A549 (cell line): Measurements from ENCODE around the gene HAS3. TPM values are rescaled to one million over a fixed set of nuclear protein-coding genes. Genes with fewer than 3 reads are reported as not detected.

Experiments used
- ATAC-seq, 2 experiments: fragments of 200-7000 bp in 1 of 2; fragments of >200 bp in 1 of 2; cut with Nextera tagmentation in 1 of 2; cut with Tn5 transposase in 1 of 2; 3 replicates each; pipeline versions ENCODE4 v1.8.0 to v1.9.1; 2018 to 2020; ENCODE audit warnings: mild to moderate bottlenecking in 1 of 2, moderate library complexity in 1 of 2
- CTCF ChIA-PET: fragments of 300-600 bp; sonication (Branson Sonifier 250); formaldehyde crosslinking; extraction: SDS; loops from one replicate; lab custom pipeline; 2021; ENCODE audit warnings: antibody characterized with exemption, inconsistent platforms; lab: Yijun Ruan, JAX
- POLR2A ChIA-PET: fragments of 350-600 bp; formaldehyde crosslinking; extraction: SDS; loops from one replicate; lab custom pipeline; 2021; ENCODE audit warnings: antibody characterized with exemption, inconsistent platforms; lab: Yijun Ruan, JAX
- DNase-seq, 2 experiments: peaks; one replicate each; pipeline versions ENCODE4 v3.0.0 to v3.0.0-alpha.2; 2011 to 2016; ENCODE audit warnings: low read depth in 1 of 2, low spot score in 1 of 2
- FAIRE-seq: peaks from 2 replicates; lab custom pipeline; 2011; peaks lifted over from hg19 to GRCh38; lab: Jason Lieb, UNC
- H3K27ac ChIP-seq, 2 experiments: fragments of >200 bp; sonication (Bioruptor Twin); formaldehyde crosslinking; 3 replicates each; pipeline ENCODE4 v1.5.1; 2016 to 2017
- H3K4me1 ChIP-seq: fragments of >200 bp; sonication (Bioruptor Twin); formaldehyde crosslinking; 3 replicates; pipeline ENCODE4 v1.6.1; 2016
- H3K4me2 ChIP-seq: fragments of >200 bp; sonication (Bioruptor Twin); formaldehyde crosslinking; 3 replicates; pipeline ENCODE4 v1.6.1; 2016
- H3K4me3 ChIP-seq: fragments of >200 bp; sonication (Bioruptor Twin); formaldehyde crosslinking; 3 replicates; pipeline ENCODE4 v1.5.1; 2016
- H3K9me3 ChIP-seq: fragments of >200 bp; sonication (Bioruptor Twin); formaldehyde crosslinking; 3 replicates; pipeline ENCODE4 v1.6.1; 2016
- BCL3 ChIP-seq: fragments of >200 bp; sonication (Bioruptor Twin); formaldehyde crosslinking; IDR thresholded peaks from 3 replicates; pipeline ENCODE4 v1.6.1; 2016
- CEBPB ChIP-seq, 2 experiments: fragments of >200 bp in 1 of 2; sonication (Bioruptor Twin) in 1 of 2; formaldehyde crosslinking in 1 of 2; IDR thresholded peaks; 2 replicates each; pipeline ENCODE4 v1.6.1; 2012 to 2016
- ELK1 ChIP-seq: fragments of 150-350 bp; IDR thresholded peaks from 2 replicates; pipeline ENCODE4 v1.6.1; 2014; ENCODE audit warnings: low read depth, mild to moderate bottlenecking, low read length
- FOSB ChIP-seq: fragments of 250-450 bp; sonication (Bioruptor Pico); IDR thresholded peaks from 2 replicates; pipeline ENCODE4 v1.5.0; 2020; ENCODE audit warnings: mild to moderate bottlenecking, moderate library complexity
- FOSL2 ChIP-seq, 2 experiments: fragments of 450-650 bp in 1 of 2; fragments of >200 bp in 1 of 2; sonication (Bioruptor Twin) in 1 of 2; formaldehyde crosslinking; IDR thresholded peaks; 2 replicates each; pipeline versions ENCODE4 v1.5.0 to v1.6.1; 2016 to 2020; ENCODE audit warnings: mild to moderate bottlenecking in 1 of 2, moderate library complexity in 1 of 2
- GATA3 ChIP-seq: IDR thresholded peaks from 2 replicates; pipeline ENCODE4 v1.6.1; 2012; ENCODE audit warnings: borderline replicate concordance
- HDAC2 ChIP-seq: fragments of 200-600 bp; sonication (generic); IDR thresholded peaks from 2 replicates; pipeline ENCODE4 v1.6.1; 2016
- HMGXB4 ChIP-seq: fragments of 250-450 bp; sonication (Bioruptor Pico); IDR thresholded peaks from 2 replicates; pipeline ENCODE4 v1.5.0; 2021; ENCODE audit warnings: mild to moderate bottlenecking, moderate library complexity, borderline replicate concordance
- HOXA7 ChIP-seq: fragments of 250-450 bp; sonication (Bioruptor Pico); IDR thresholded peaks from 2 replicates; pipeline ENCODE4 v1.5.0; 2020; ENCODE audit warnings: mild to moderate bottlenecking, moderate library complexity
- HOXB5 ChIP-seq: fragments of 250-450 bp; sonication (Bioruptor Pico); IDR thresholded peaks from 2 replicates; pipeline ENCODE4 v1.5.0; 2020; ENCODE audit warnings: mild to moderate bottlenecking, moderate library complexity
- JUN ChIP-seq, 2 experiments: fragments of >200 bp; sonication (Bioruptor Twin); formaldehyde crosslinking; IDR thresholded peaks; 2 replicates in 1 of 2; 3 replicates in 1 of 2; pipeline ENCODE4 v1.6.1; 2016 to 2017
- JUNB ChIP-seq: fragments of >200 bp; sonication (Bioruptor Twin); formaldehyde crosslinking; IDR thresholded peaks from 2 replicates; pipeline ENCODE4 v1.6.1; 2016
- KDM5A ChIP-seq: fragments of 200-600 bp; sonication (generic); IDR thresholded peaks from 2 replicates; pipeline ENCODE4 v1.6.1; 2016; ENCODE audit warnings: antibody characterized with exemption, mild to moderate bottlenecking
- MAZ ChIP-seq: fragments of 150-350 bp; IDR thresholded peaks from 2 replicates; pipeline ENCODE4 v1.6.1; 2014; ENCODE audit warnings: antibody characterized with exemption, low read depth, low read length, borderline replicate concordance
- PBX3 ChIP-seq: IDR thresholded peaks from 2 replicates; pipeline ENCODE4 v1.6.1; 2012
- POLR2A ChIP-seq: IDR thresholded peaks from 2 replicates; pipeline ENCODE4 v1.6.1; 2012; ENCODE audit warnings: mild to moderate bottlenecking, low read length
- POLR2AphosphoS2 ChIP-seq: conservative IDR thresholded peaks from 2 replicates; pipeline ENCODE4 v1.6.1; 2012; ENCODE audit warnings: low read length, improper control_type of control experiment, inconsistent platforms
- RAD21 ChIP-seq, 2 experiments: fragments of >200 bp in 1 of 2; sonication (Bioruptor Twin) in 1 of 2; formaldehyde crosslinking in 1 of 2; IDR thresholded peaks in 1 of 2; conservative IDR thresholded peaks in 1 of 2; 2 replicates in 1 of 2; 3 replicates in 1 of 2; pipeline ENCODE4 v1.6.1; 2012 to 2018; ENCODE audit warnings: inconsistent platforms in 1 of 2
- SMC3 ChIP-seq: fragments of >200 bp; sonication (Bioruptor Twin); formaldehyde crosslinking; IDR thresholded peaks from 3 replicates; pipeline ENCODE4 v1.6.1; 2018; ENCODE audit warnings: inconsistent platforms
- SREBF2 ChIP-seq: fragments of 450-650 bp; IDR thresholded peaks from 2 replicates; pipeline ENCODE4 v1.6.1; 2014; ENCODE audit warnings: mild to moderate bottlenecking, moderate library complexity
- TP53 ChIP-seq: fragments of 250-450 bp; sonication (Bioruptor Pico); IDR thresholded peaks from 2 replicates; pipeline ENCODE4 v1.5.0; 2021; ENCODE audit warnings: mild to moderate bottlenecking, moderate library complexity
- ZC3H11A ChIP-seq: fragments of 450-650 bp; IDR thresholded peaks from 2 replicates; pipeline ENCODE4 v1.6.1; 2014; ENCODE audit warnings: antibody characterized with exemption, mild to moderate bottlenecking
- ZFP36 ChIP-seq: fragments of 450-650 bp; IDR thresholded peaks from 2 replicates; pipeline ENCODE4 v1.6.1; 2014; ENCODE audit warnings: borderline replicate concordance; ENCODE audit not compliant: partially characterized antibody
- ZNF302 ChIP-seq: fragments of 250-450 bp; sonication (Bioruptor Pico); IDR thresholded peaks from 2 replicates; pipeline ENCODE4 v1.9.0; 2021; ENCODE audit warnings: inconsistent platforms, mild to moderate bottlenecking, moderate library complexity
- ZSCAN20 ChIP-seq: fragments of 250-450 bp; sonication (Bioruptor Pico); IDR thresholded peaks from 2 replicates; pipeline ENCODE4 v1.8.0; 2022; ENCODE audit warnings: mild to moderate bottlenecking, moderate library complexity
- WGBS: methylation state at CpG from one replicate; pipeline ENCODE4 v1.1.6; 2017; ENCODE audit errors: missing lambda C conversion rate; 5-methylcytosine and 5-hydroxymethylcytosine counted together
- polyA plus RNA-seq, 4 experiments: library from polyadenylated mRNA; depleted of rRNA in 3 of 4; stranded (reverse); fragments of >200 nt; fragmentation: RNase III in 1 of 4; extraction: RNeasy Plus Mini Kit Qiagen cat#74134 plus additional on column Dnase treatment in 1 of 4; gene quantifications; 2 replicates in 3 of 4; 3 replicates in 1 of 4; pipeline ENCODE4 v1.2.3, GENCODE V29; 2011 to 2017

HAS3 gene
- polyA plus RNA-seq, 2 of the 4 experiments (the other 2 are of a cell fraction): 9.1 to 12.4 TPM

- no peak overlapping the region for H3K4me2 ChIP-seq
- H3K9me3 ChIP-seq: no peaks in the 10 kb centered on the region
- no peaks in the 10 kb centered on the region for H3K4me1 ChIP-seq
- FAIRE-seq (no peak), ATAC-seq (no peak), DNase-seq (no peak)
- POLR2A ChIA-PET: interaction anchor here (1.5 kb wide), 1 partner anchor 10 kb away, joined by 5 read pairs; the partner anchor contains the start of gene HAS3
- no peak for TF ChIP-seq CEBPB (IDR thresholded peaks at IDR 0.05)
- TF ChIP-seq ELK1: no peak
- TF ChIP-seq BCL3: no peak
- TF ChIP-seq ZC3H11A: no peak
- TF ChIP-seq MAZ: no peak
- TF ChIP-seq HOXA7 (CRISPR knock-in tag): no peak
- no peak for TF ChIP-seq TP53 (CRISPR knock-in tag)
- TF ChIP-seq JUN (IDR thresholded peaks at IDR 0.05): no peak
- TF ChIP-seq POLR2A: no peak
- TF ChIP-seq HDAC2: no peak
- TF ChIP-seq RAD21 (conservative IDR thresholded peaks at IDR 0.05 in 1 of 2, IDR thresholded peaks at IDR 0.05 in 1 of 2): no peak
- no peak for TF ChIP-seq KDM5A
- TF ChIP-seq GATA3: no peak
- H3K27ac ChIP-seq: no peak overlapping the region
- no peak overlapping the region for H3K4me3 ChIP-seq
- WGBS: 93% methylated on average over 7 of the region's 7 CpGs
- CTCF ChIA-PET: interaction anchor here (0.5 to 24.8 kb wide), 8 partner anchors 8 to 269 kb away, joined by 3 to 503 read pairs (median 4); partner anchors contain the start of gene HAS3
These were observed 10.9 kb downstream of the HAS3 start for GRCh38 chr16:69116256-69116875.

- FAIRE-seq (no peak), ATAC-seq (no peak), DNase-seq (no peak)
- POLR2A ChIA-PET: interaction anchor here (1.5 kb wide), 1 partner anchor 11 kb away, joined by 5 read pairs; the partner anchor contains the start of gene HAS3
- H3K27ac ChIP-seq: no peak overlapping the region
- 76% methylated on average over 6 of the region's 6 CpGs for WGBS
- no peak overlapping the region for H3K4me3 ChIP-seq
- CTCF ChIA-PET: interaction anchor here (0.5 to 24.8 kb wide), 7 partner anchors 9 to 269 kb away, joined by 3 to 503 read pairs (median 4); no protein-coding TSS in a partner anchor
- no peaks in the 10 kb centered on the region for H3K9me3 ChIP-seq
- TF ChIP-seq ELK1: no peak
- TF ChIP-seq FOSB (CRISPR knock-in tag): no peak
- no peak for TF ChIP-seq TP53 (CRISPR knock-in tag)
- no peak for TF ChIP-seq ZFP36
- TF ChIP-seq FOSL2 (IDR thresholded peaks at IDR 0.05): no peak
- TF ChIP-seq FOSL2 (CRISPR knock-in tag; IDR thresholded peaks at IDR 0.05): no peak
- TF ChIP-seq BCL3: no peak
- TF ChIP-seq, all 56 proteins: peak for 0
- Histone ChIP-seq H3K4me1 (no peaks in the 10 kb centered on the region), H3K4me2 (no peak overlapping the region)
These were observed 11.5 kb downstream of the HAS3 start for GRCh38 chr16:69116906-69117305.

DNA sequence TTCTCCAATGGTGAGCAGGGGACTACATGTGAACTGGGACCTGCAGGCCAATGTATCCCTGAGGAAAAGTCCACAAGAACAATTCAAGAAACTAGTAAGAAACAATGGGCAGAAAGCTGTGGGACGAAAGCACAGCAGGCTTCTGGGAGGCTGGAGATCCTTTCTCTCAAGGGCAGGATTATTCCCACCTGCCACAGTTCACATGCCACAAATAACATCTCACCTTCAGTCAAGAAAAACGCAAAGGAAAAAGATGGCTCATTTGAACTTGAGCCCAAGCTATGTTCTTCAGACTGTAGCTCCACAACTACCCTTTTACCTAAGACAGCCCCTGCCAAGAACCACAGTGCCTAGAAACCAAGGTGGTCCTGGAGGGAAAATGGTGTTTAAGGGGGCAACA is 13.0 kb downstream of the HAS3 start:
- Histone ChIP-seq H3K27ac (no peak overlapping the region), H3K4me2 (no peak overlapping the region), H3K4me1 (no peaks in the 10 kb centered on the region), H3K4me3 (no peak overlapping the region), H3K9me3 (no peaks in the 10 kb centered on the region)
- 78% methylated on average over 2 of the region's 2 CpGs for WGBS
- FAIRE-seq: no peak
- no peak for DNase-seq
- ATAC-seq: no peak
- ChIA-PET POLR2A (no interaction called here), CTCF (interaction anchor here (1.2 to 24.8 kb wide), 5 partner anchors 13 to 590 kb away, joined by 3 to 503 read pairs (median 5); partner anchors contain the start of gene HAS3)
- TF ChIP-seq GATA3: no peak
- no peak for TF ChIP-seq JUNB
- TF ChIP-seq HMGXB4 (CRISPR knock-in tag): no peak
- no peak for TF ChIP-seq PBX3
- TF ChIP-seq ZSCAN20 (CRISPR knock-in tag): no peak
- TF ChIP-seq HOXA7 (CRISPR knock-in tag): no peak
- TF ChIP-seq SREBF2: no peak
- no peak for TF ChIP-seq SMC3
- no peak for TF ChIP-seq ZFP36
- TF ChIP-seq ZNF302: no peak
- no peak for TF ChIP-seq HOXB5 (CRISPR knock-in tag)
- no peak for TF ChIP-seq POLR2AphosphoS2
